A673 (cell line): ENCODE measurements around the gene ZNF267. TPM values are rescaled to one million over a fixed set of nuclear protein-coding genes. Genes with fewer than 3 reads are reported as not detected.
A peak's percentile ranks its signal among the peaks of the same experiment; 100 is the strongest.

ENCODE experiments used
- BruUV-seq: library from RNA; stranded (reverse); fragments of 400-500 nt; replicated peaks from 2 replicates; lab custom pipeline; 2021; lab: Mats Ljungman, UMichigan
- CTCF ChIA-PET: fragments of 300-600 bp; sonication (Branson Sonifier 250); formaldehyde crosslinking; loops from one replicate; lab custom pipeline; 2022; ENCODE audit warnings: antibody characterized with exemption; lab: Charles Lee
- POLR2A ChIA-PET: fragments of 300-600 bp; sonication (Branson Sonifier 250); formaldehyde crosslinking; loops from one replicate; lab custom pipeline; 2022; ENCODE audit warnings: antibody characterized with exemption; ENCODE audit not compliant: low non-redundant PET; lab: Charles Lee
- DNase-seq: peaks from one replicate; pipeline ENCODE4 v3.0.0-alpha.2; 2015; ENCODE audit warnings: low spot score
- H3K27ac ChIP-seq: fragments of 200-600 bp; sonication (generic); 2 replicates; pipeline ENCODE4 v1.5.1; 2016; ENCODE audit warnings: mixed run types, low read depth, mild to moderate bottlenecking, mixed read lengths, antibody characterized with exemption, low read length; ENCODE audit not compliant: poor library complexity, severe bottlenecking
- H3K27me3 ChIP-seq: fragments of 200-600 bp; sonication (generic); replicated peaks from 2 replicates; pipeline ENCODE4 v1.6.1; 2017; ENCODE audit warnings: mixed run types, low read depth, mild to moderate bottlenecking, mixed read lengths, antibody characterized with exemption, low read length; ENCODE audit not compliant: insufficient read depth, poor library complexity
- H3K36me3 ChIP-seq: fragments of 200-600 bp; sonication (generic); 2 replicates; pipeline ENCODE4 v1.6.1; 2016; ENCODE audit warnings: mixed run types, mild to moderate bottlenecking, mixed read lengths, antibody characterized with exemption, low read length; ENCODE audit not compliant: insufficient read depth, poor library complexity, severe bottlenecking
- H3K4me1 ChIP-seq: fragments of 200-600 bp; sonication (generic); 2 replicates; pipeline ENCODE4 v1.6.1; 2017; ENCODE audit warnings: mixed run types, mild to moderate bottlenecking, mixed read lengths, antibody characterized with exemption, low read length; ENCODE audit not compliant: insufficient read depth, poor library complexity, severe bottlenecking
- H3K4me3 ChIP-seq: fragments of 200-600 bp; sonication (generic); 2 replicates; pipeline ENCODE4 v1.5.1; 2016; ENCODE audit warnings: low read depth, mixed run types, mild to moderate bottlenecking, mixed read lengths, low read length; ENCODE audit not compliant: poor library complexity, severe bottlenecking
- H3K9me3 ChIP-seq: fragments of 200-600 bp; sonication (generic); 2 replicates; pipeline ENCODE4 v1.6.1; 2016; ENCODE audit warnings: mixed run types, low read depth, mild to moderate bottlenecking, mixed read lengths, antibody characterized with exemption, low read length; ENCODE audit not compliant: poor library complexity, severe bottlenecking
- CTCF ChIP-seq: fragments of 300-800, 200-600 bp; sonication (generic); conservative IDR thresholded peaks from 2 replicates; pipeline ENCODE4 v1.5.1; 2017; ENCODE audit warnings: low read depth, mild to moderate bottlenecking, antibody characterized with exemption, low read length, moderate library complexity, mixed read lengths
- EZH2 ChIP-seq: fragments of 200-600 bp; sonication (generic); IDR thresholded peaks from 2 replicates; pipeline ENCODE4 v1.6.1; 2017; ENCODE audit warnings: borderline replicate concordance, low read depth, mild to moderate bottlenecking, mixed read lengths, antibody characterized with exemption, low read length; ENCODE audit not compliant: poor library complexity, severe bottlenecking
- intact Hi-C: fragments of 100-400 bp; cut with micrococcal nuclease; formaldehyde crosslinking; loops from one replicate; pipeline ENCODE4 v1.10.0; 2022; ENCODE audit not compliant: unreplicated experiment
- total RNA-seq: library from RNA; stranded (reverse); gene quantifications from 2 replicates; pipeline ENCODE4 v1.2.3, GENCODE V29; 2021

Gene ZNF267
- total RNA-seq, 1 experiment from 2014 or later = 23.0 TPM

- H3K4me3 ChIP-seq = no peak overlapping the region
- no peak overlapping the region for H3K27ac ChIP-seq
- intact Hi-C loops = loop anchor here (5.0 to 10.0 kb wide), 6 partner anchors 154 to 914 kb away; partner anchors contain the start of genes HSD3B7, PYCARD and SETD1A
- ChIA-PET CTCF (interaction anchor here (0.7 kb wide), 1 partner anchor 652 kb away, joined by 3 read pairs; the partner anchor contains the start of gene PYDC1), POLR2A (no interaction called here)
- BruUV-seq = no TSS peak
- peak; percentile 78 for DNase-seq
- peaks cover 5% of the 10 kb centered on the region for H3K4me1 ChIP-seq
- H3K9me3 ChIP-seq = no peaks in the 10 kb centered on the region
- no peak for TF ChIP-seq EZH2
- TF ChIP-seq CTCF = peak; percentile 78
- H3K27me3 ChIP-seq = no peaks in the 10 kb centered on the region
- no peaks in the 10 kb centered on the region for H3K36me3 ChIP-seq
Measured at GRCh38 chr16:31868691-31869167, 4.9 kb upstream of the ZNF267 start.

- ChIA-PET CTCF (no interaction called here), POLR2A (no interaction called here)
- no peaks in the 10 kb centered on the region for H3K27me3 ChIP-seq
- TF ChIP-seq EZH2 (no peak), CTCF (no peak)
- H3K4me1 ChIP-seq = peaks cover 5% of the 10 kb centered on the region
- DNase-seq = peak; percentile 51
- H3K27ac ChIP-seq = no peak overlapping the region
- no peaks in the 10 kb centered on the region for H3K36me3 ChIP-seq
- H3K9me3 ChIP-seq = no peaks in the 10 kb centered on the region
- no TSS peak for BruUV-seq
- intact Hi-C loops = loop anchor here (5.0 to 10.0 kb wide), 7 partner anchors 155 to 915 kb away; partner anchors contain the start of genes HSD3B7, PRSS53, PYCARD and SETD1A
- H3K4me3 ChIP-seq = no peak overlapping the region
Measured at GRCh38 chr16:31869511-31870201, 4.0 kb upstream of the ZNF267 start.

GRCh38 chr16:31870809-31871208 lies 2.8 kb upstream of the ZNF267 start:
- ChIA-PET CTCF (no interaction called here), POLR2A (no interaction called here)
- Histone ChIP-seq H3K27ac (no peak overlapping the region), H3K36me3 (no peaks in the 10 kb centered on the region), H3K27me3 (no peaks in the 10 kb centered on the region), H3K9me3 (no peaks in the 10 kb centered on the region), H3K4me1 (peaks cover 14% of the 10 kb centered on the region), H3K4me3 (no peak overlapping the region)
- intact Hi-C loops = loop anchor here (10.0 kb wide), 1 partner anchor 786 kb away; the partner anchor contains the start of gene PRSS53
- TF ChIP-seq CTCF = no peak
- no peak for TF ChIP-seq EZH2
- no peak for DNase-seq
- BruUV-seq = no TSS peak
